Activated T-cell treated with anti-CD3 and anti-CD28 coated beads for 1 hour (primary cell): ENCODE measurements around the gene GMFB.
A peak's percentile ranks its signal among the peaks of the same experiment; 100 is the strongest.
"Not testable (repeated sequence)": the region's sequence is repeated elsewhere in the genome, so short reads cannot be mapped to it uniquely, and the experiment has no call there.

Experiments
- DNase-seq: peaks from one replicate; pipeline ENCODE4 v3.0.0-alpha.2; 2020; ENCODE audit warnings: low read depth

GMFB gene

DNA sequence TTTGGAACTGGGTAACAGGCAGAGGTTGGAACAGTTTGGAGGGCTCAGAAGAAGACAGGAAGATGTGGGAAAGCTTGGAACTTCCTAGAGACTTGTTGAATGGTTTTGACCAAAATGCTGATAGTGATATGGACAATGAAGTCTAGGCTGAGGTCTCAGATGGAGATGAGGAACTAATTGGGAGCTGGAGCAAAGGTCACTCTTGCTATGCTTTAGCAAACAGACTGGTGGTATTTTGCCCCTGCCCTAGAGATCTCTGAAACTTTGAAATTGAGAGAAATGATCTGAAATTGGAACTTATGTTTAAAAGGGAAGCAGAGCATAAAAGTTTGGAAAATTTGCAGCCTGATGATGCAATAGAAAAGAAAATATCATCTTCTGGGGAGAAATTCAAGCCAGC, 30.2 kb downstream of the GMFB start:
- DNase-seq: not testable (repeated sequence)

DNA sequence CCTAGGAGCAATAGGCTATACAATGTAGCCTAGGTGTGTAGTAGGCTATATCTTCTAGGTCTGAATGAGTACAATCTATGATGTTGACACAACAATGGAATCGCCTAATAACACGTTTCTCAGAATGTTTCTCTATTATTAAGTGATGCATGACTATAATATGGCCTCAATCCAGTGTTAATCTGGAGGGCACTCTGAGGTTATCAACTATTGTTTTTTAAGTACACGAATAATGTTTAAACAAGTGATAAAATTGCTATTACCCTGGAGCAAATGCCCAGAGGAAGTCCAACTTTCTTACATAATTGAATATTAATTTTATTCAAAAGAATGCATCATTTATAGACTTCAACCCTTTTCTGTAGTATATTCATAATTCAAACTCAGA, 31.2 kb downstream of the GMFB start:
- DNase-seq: no peak

DNA sequence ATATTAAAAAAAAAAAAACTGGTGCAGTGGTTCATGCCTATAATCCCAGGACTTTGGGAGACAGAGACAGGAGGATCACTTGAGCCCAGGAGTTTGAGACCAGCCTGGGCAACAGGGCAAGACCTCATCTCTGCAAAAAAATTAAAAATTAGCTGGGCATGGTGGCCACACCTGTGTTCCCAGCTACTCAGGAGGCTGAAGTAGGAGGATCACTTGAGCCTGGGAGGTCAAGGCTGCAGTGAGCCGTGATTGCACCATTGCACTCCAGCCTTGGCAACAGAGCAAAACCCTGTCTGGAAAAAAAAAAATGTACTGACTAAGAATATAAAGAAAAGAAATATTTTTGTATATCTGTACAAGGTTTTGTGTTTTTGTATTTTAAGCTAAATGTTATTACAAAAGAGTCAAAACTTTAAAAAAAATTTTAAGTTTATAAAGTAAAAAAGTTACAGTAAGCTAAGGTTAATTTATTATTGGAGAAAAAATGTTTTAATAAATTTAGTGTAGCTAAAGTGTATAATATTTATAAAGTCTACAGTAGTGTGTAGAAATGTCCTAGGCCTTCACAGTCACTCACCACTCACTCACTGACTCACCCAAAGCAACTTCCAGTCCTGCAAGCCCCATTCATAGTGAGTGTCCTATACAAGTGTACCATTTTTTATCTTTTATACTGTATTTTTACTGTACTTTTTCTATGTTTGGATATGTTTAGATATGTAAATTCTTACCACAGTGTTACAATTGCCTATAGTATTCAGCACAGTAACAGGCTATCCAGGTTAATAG, 31.8 kb downstream of the GMFB start:
- DNase-seq: not testable (repeated sequence)

DNA sequence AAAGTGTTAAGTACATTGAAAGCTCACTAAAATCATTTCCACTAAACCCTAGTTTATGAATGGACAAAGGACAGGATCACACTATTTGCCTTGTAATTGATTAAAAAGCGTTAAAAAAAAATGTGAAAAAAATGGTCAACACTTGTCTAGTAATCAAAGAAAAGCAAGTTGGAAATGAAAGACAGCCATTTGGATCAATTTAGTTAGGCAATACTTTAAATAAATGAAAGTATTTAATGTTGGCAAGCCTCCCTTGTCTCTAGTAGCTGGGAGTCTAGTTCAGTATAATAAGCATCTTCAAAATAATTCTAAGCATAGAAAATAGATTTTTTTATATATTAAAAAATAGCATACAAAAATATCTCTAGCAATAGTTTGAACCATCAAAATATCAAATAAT, 33.4 kb downstream of the GMFB start:
- DNase-seq: no peak

DNA sequence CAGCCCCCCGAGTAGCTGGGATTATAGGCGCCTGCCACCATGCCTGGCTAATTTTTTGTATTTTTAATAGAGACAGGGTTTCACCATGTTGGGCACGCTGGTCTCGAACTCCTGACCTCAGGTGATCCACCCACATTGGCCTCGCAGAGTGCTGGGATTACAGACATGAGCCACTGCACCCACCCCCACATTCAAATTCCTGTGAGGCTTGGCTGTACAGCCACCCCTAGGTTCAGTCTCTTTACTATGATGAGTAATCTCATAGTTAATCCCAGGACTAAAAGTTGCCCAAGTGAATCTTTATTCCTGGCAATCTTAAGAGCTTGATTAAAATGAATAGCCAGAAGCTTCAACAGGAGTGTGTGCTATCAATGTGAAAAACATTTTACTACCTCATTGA, 34.8 kb downstream of the GMFB start:
- not testable (repeated sequence) for DNase-seq

DNA sequence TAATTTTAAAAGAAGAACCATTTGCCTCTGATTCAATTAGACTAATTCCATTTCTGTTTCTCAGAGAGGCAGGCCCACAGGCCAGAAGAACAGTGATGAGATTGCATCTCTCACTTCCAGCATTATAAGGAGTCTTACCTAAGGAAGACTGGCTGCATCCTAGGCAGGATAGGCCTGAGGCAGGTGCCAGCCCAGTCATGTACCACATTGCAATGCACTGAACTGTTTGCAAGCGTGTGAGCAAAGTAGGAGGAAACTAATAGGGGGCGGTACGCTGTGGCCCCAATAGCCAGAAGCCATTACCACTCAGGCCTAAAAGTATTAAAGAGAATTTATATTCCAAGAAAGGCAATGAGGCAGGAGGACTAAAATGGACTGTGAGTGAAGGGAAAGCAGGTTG, 35.5 kb downstream of the GMFB start:
- DNase-seq: no peak

DNA sequence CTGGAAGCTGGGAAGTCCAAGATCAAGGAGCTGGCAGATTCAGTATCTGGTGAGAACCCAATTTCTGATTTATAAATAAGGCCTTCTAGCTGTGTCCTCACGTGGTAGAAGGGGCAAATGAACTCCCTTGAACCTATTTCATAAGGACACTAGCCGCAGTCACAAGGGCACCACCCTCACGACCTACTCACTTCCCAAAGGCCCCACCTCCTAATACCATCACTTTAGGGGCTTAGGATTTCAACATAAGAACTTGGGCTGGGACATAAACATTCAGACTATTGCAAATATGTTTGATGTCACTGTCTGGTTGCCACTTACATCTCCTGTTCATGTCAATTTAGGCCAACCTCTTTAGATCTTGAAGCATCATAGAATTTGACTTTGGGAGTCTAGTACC, 36.8 kb downstream of the GMFB start:
- DNase-seq: no peak

DNA sequence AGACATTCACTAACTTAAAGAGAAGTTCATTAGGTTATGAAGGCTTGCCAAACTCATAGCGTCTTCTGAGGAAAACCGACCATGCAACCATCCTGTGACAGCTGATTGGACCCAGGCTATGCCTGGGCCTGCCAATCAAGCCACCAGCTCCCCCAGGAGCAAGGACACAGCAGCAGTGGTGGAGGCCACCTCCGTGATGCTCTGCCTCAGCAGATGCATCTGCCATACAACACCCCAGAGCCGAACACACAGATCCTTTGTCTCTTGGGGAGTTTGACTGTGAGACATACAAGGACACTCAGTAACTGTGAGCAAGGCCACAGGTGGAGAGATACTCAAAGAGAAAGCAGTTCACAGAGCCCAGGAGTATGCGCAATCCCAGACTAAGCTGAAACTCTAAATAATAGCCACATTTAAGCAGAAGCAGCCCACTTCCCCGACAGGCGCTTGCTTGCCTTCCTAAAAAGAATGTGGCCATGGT, 37.6 kb downstream of the GMFB start:
- DNase-seq: no peak

DNA sequence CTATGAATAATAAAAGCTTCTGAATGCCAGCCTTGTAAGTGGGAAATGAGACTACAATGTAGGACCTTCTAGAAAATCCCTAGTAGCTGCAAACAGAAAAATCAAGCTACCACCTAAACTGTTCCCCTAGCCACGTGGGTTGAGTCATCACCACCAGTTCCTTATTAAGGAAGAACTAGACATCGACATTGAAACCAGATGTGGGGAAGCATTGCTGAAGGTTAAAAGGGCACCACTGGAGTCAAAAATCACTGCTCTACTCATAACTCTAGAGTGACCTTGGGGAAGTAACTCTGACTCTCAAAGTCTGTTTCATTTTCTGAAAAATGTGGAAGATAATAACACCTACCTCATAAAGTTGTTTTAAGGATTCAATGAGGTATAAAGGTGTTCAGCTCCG, 38.2 kb downstream of the GMFB start:
- no peak for DNase-seq

DNA sequence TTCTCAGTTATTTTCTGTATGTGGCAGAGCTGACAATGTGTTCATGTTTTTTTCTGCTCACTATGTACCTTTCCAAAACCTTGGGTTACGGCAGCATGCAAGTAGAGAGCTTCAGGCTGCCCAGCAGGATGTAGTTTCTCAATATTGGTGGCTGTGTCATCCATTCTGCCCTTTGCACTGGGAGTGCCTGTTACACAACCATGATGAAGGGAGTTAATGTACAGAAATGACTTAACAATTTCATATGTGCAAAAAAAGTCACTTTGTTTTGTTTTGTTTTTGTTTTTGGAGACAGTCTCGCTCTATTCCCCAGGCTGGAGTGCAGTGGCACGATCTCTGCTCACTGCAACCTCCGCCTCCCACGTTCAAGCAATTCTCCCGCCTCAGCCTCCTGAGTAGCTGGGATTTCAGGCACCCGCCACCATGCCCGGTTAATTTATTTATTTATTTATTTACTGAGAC, 41.5 kb downstream of the GMFB start:
- DNase-seq: no peak

DNA sequence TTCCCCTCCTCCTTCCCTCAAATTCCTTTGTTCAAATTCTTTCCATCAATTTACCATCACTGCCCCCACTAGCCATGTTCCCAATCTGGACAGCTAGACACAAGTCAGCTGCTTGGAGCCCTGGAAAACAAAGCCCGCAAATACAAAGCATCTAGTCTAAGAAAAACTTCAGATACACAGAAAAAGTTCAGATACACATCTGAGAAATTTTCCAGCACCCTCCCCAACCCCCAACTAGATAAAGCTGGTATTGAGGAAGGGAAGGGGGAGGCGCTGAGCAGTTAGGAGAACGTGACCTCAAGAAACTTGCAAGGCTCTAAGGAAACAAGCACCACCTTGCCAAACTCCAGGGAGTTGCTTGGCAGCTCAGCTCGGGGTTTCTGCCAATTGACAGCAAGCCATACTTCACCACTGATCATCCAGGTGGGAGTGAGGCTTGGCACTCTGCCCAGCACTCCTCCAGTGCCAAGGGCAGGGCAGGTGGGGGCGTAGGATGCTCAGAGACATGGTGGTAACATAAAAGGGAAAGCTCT, 42.6 kb downstream of the GMFB start:
- no peak for DNase-seq

DNA sequence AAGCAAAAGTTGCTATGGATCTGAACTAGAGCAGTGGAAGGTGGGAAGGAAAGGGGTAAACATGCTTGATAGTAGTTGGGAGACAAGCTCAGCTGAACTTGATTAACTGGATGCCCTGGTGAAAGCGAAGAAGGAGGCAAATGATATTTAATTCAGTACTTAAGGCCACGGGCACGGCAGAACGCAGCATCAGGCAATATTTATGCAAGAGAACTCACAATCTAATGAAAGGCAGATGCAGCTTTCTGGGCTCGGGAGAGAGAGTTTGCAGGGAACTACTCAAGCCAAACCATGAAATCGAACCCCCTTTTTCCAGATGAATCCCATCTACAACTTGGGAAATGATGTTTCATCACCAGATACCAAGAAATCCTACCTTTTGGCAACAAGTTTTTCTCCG, 44.1 kb downstream of the GMFB start:
- DNase-seq: no peak

DNA sequence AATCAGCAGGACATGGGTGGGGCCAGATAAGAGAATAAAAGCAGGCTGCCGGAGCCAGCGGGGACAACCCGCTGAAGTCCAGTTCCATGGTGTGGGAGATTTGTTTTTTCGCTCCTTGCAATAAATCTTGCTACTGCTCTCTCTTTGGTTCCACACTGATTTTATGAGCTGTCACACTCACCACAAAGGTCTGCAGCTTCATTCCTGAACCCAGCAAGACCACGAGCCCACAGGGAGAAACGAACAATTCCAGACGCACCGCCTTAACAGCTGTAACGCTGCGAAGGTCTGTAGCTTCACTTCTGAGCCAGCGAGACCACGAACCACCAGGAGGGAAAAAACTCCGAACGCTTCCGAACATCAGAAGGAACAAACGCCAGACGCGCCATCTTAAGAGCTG, 44.8 kb downstream of the GMFB start:
- DNase-seq: no peak

DNA sequence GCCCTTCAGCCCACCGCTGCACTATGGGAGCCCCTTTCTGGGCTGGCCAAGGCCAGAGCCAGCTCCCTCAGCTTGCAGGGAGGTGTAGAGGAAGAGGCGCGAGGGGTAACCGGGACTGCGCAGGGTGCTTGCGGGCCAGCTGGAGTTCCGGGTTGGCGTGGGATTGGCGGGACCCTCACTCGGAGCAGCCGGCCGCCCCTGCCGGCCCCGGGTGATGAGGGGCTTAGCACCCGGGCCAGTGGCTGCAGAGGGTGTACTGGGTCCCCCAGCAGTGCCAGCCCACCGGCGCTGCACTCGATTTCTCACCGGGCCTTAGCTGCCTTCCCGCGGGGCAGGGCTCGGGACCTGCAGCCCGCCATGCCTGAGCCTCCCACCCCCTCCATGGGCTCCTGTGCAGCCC, 45.8 kb downstream of the GMFB start:
- DNase-seq: not testable (repeated sequence)

DNA sequence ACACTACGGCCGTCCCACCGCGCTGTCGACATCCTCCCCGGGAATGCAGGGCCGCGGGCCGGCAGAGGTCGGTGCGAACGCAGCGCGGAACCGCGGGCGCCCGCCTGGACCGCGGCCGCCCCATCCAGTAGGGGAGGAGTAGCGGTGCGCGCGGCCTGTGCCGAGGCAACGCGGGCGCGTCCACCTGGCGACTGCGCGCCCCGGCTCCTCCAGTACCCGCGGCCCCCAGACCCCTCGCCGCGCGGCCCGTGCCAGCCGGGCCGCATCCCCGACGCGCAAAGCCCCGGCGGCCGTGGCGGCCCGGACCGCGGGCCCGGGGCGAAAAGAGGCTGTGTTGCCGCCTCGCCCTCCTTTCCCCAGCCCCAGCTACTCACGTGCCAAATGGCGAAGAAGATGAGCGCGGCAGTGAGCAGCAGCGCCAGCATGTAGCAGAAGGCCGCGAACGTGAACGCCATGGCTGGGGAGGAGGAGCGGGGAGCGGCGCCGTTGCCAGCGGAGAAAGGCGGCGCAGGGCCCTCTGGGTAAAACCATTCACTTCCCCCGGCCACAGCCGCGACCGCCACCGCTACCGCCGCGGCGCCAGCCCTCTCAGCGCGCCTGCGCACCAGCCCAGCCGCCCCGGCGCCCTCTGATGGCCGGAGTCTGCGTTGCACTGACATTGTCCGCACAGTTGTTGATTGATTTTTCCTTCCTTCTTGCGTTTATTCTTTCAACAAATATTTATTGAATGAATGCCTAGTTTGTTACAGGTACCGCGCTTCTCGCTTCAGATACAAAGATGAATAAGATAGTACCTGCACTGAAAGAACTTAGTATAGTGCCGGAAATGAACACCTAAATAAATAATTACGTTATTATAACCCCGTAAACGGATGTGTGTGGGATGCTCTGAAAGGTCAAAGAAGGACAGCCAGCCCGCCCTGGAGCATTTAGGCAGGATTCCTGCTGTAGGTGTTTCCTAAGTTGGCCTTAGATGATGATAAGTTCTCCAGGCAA, 47.6 kb downstream of the GMFB start, which contains the start of gene CNIH1:
CNIH1 (minus strand) TSS at position 502 of the 996 bp plus-strand sequence; CDS start at position 455, 47 bp downstream.
- DNase-seq: peak; percentile 90

DNA sequence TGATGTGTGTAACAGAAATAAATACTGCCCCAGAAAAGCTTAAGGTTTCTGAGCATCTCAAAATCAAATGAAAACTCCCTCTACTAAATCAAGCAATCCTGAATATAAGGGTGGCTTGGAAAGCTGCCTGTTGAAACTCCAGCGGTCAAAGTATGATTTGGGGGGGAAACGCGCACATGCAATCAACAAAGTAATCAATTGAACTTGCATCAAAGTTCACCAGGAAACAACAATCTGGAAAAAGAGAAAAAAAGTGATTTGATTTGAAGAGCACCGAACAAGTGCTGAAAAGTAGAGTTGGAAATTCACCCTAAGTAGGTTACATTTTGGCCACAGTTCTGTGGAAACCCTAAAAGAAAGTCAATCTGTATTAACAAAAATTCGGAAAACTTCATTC, 48.3 kb downstream of the GMFB start:
- DNase-seq: no peak

DNA sequence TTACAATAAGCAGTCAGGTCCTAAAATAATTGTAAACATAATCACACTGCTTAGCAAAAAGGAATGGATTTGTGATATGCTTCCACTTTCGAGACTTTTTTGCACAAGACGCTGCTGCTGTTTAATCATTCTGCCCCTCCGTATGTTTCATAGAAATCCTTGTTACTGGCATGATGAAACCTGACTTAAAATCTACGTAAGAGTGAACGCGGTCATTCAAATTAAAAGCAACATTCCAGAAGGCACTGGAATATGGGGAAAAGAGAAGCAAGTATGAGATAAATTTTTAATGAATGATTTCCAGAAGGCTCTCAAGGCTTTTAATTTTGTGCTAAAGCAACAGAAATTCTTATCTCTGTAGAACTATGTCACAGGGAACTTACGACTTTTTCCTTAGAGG, 48.7 kb downstream of the GMFB start:
- DNase-seq: no peak

DNA sequence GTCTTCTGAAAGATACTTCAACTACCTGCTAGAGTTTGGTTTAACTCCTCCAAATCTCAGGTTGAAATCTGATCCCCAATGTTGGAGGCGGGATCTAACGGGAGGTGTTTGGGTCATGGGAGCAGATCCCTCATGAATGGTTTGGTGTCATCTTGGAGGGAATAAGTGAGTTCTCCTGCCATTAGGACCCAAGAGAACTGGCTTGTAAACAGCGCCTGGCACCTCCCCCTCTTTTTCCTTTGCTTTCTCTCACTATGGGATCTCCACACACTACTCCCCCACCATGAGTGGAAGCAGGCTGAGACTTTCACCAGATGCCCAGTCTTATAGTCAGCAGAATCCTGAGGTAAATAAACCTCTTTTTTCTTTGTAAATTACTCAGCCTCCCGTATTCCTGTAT, 50.1 kb downstream of the GMFB start:
- DNase-seq: no peak

DNA sequence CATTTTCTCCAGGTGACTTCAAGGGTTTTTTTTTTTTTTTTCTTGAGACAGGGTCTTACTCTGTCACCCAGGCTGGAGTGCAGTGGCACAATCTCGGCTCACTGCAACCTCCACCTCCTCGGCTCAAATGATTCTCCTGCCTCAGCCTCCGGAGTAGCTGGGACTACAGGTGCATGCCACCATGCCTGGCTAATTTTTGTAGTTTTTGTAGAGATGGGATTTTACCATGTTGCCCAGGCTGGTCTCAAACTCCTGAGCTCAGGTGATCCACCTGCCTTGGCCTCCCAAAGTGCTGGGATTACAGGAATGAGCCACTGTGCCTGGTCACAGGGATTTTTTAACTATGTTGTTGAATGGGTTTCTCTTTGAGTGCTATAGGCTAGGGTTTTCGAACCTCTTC, 50.8 kb downstream of the GMFB start:
- not testable (repeated sequence) for DNase-seq

DNA sequence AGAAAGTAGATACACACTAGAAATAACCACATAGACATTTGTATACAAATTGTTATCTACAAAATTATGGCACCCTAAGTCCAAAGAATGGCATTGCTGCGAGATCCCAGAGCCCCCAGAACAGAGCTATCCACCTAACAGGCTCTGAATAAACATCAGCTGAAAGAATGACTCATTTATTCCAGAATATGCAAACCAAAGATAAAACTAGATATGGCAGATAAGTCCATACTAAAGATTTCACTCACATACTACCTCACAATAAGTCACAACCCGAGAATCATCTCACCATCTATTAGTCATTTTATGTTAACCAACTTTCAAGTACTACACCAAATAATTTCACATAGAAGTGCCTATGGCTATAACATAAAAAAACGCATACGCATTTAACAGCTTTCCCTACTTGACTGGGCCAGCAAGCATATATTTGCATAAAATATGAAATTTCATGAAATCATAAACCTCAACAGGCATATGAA, 53.2 kb downstream of the GMFB start:
- no peak for DNase-seq

DNA sequence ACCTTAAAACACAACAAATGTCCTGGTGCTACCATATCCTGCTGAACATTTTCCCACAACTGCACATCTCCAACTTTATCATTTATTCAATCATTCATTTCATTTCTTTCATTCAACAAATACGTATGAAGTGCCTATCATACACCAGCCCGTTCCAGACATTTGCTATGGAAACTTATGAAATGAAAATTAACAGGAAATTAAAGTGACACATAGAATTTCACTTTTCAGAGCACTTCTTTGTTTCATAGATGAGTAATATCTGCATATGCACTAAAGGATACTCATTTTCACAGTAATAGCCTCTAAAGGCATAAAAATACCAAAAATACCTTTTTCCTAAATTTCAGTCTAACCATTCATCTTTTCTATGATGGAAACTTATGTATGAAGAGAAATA, 60.3 kb downstream of the GMFB start:
- no peak for DNase-seq

DNA sequence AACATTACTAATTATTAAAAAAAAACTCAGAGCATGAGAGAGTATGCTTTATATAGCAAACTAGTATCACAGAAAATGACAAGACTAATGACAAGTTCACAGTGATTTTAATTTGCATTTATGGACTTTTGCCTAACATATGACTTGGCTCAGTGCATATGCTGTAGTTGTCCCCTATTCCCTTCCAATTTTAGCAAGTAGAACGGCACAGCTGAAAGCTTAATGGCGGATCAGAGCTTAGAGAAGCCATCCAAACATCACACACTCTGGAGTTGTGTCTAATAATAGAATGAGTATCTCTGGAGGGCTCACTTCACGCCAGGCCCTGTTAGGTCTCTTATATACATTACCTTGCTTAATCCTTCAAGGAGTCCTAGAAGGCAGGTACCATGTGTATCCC, 60.9 kb downstream of the GMFB start:
- DNase-seq: no peak
